Smooth muscle cell (in vitro differentiated cells): ENCODE results near the gene ACTN4. TPM values are rescaled to one million over a fixed set of nuclear protein-coding genes. Genes with fewer than 3 reads are reported as not detected.

Experiments
- DNase-seq: peaks from one replicate; lab custom pipeline; 2025; ENCODE audit not compliant: unreplicated experiment; lab: John Stamatoyannopoulos, UW
- H2AFZ ChIP-seq: fragments of 200-600 bp; sonication (generic); 2 replicates; pipeline ENCODE4 v1.6.0; 2016; ENCODE audit warnings: antibody characterized with exemption, low read depth, mild to moderate bottlenecking
- H3F3A ChIP-seq: fragments of 200-600 bp; sonication (generic); 2 replicates; pipeline ENCODE4 v1.6.0; 2017; ENCODE audit warnings: antibody characterized with exemption, low read depth
- H3K27ac ChIP-seq: fragments of 200-600 bp; sonication (generic); 2 replicates; pipeline ENCODE4 v1.5.1; 2016; ENCODE audit warnings: low read depth, mild to moderate bottlenecking
- H3K27me3 ChIP-seq: fragments of 200-600 bp; sonication (generic); 2 replicates; pipeline ENCODE4 v1.6.1; 2016; ENCODE audit warnings: low read depth, mild to moderate bottlenecking
- H3K36me3 ChIP-seq: fragments of 200-600 bp; sonication (generic); 2 replicates; pipeline ENCODE4 v1.5.1; 2016; ENCODE audit warnings: low read depth
- H3K4me1 ChIP-seq: fragments of 200-600 bp; sonication (generic); 2 replicates; pipeline ENCODE4 v1.5.1; 2016; ENCODE audit warnings: low read depth
- H3K4me2 ChIP-seq: fragments of 200-600 bp; sonication (generic); 2 replicates; pipeline ENCODE4 v1.6.0; 2016; ENCODE audit warnings: mild to moderate bottlenecking
- H3K4me3 ChIP-seq: fragments of 200-600 bp; sonication (generic); 2 replicates; pipeline ENCODE4 v1.5.1; 2016; ENCODE audit warnings: mild to moderate bottlenecking
- H3K79me2 ChIP-seq: fragments of 200-600 bp; sonication (generic); 2 replicates; pipeline ENCODE4 v1.6.0; 2016; ENCODE audit warnings: low read depth, mild to moderate bottlenecking
- H3K9ac ChIP-seq: fragments of 200-600 bp; sonication (generic); 2 replicates; pipeline ENCODE4 v1.6.0; 2016; ENCODE audit warnings: low read depth
- H3K9me3 ChIP-seq: fragments of 200-600 bp; sonication (generic); replicated peaks from 2 replicates; pipeline ENCODE4 v1.5.1; 2016; ENCODE audit warnings: low read depth
- H4K20me1 ChIP-seq: fragments of 200-600 bp; sonication (generic); 2 replicates; pipeline ENCODE4 v1.6.0; 2016; ENCODE audit warnings: low read depth
- WGBS: methylation state at CpG from one replicate; pipeline ENCODE4 v1.1.7; 2016; ENCODE audit warnings: low lambda C conversion rate; 5-methylcytosine and 5-hydroxymethylcytosine counted together
- polyA plus RNA-seq: library from polyadenylated mRNA; unstranded; fragments of >200 nt; fragmentation: Nextera tagmentation; extraction: Ambion mirVana; gene quantifications from 2 replicates; pipeline ENCODE4 v1.2.1, GENCODE V29; 2016
- total RNA-seq: library from RNA; depleted of rRNA; stranded (reverse); fragments of >200 nt; gene quantifications from 2 replicates; pipeline ENCODE4 v1.2.3, GENCODE V29; 2014
- TF ChIP-seq, protein P1 (sequence below): fragments of 200-600 bp; sonication (generic); IDR thresholded peaks from 2 replicates; pipeline ENCODE4 v1.5.1; 2017; ENCODE audit warnings: borderline replicate concordance, mild to moderate bottlenecking, antibody characterized with exemption; ENCODE audit not compliant: insufficient read depth, poor library complexity, severe bottlenecking

ACTN4 gene
- total and polyA plus RNA-seq, 2 experiments from 2014 or later = 53.8 to 311 TPM

GRCh38 chr19:38737921-38738737 is 90.7 kb downstream of the ACTN4 start:
- no peak for DNase-seq
- H2AFZ ChIP-seq = no peak overlapping the region
- H3K4me1 ChIP-seq = no peaks in the 10 kb centered on the region
- no peaks in the 10 kb centered on the region for H3K79me2 ChIP-seq
- no peak overlapping the region for H3K4me3 ChIP-seq
- 97% methylated on average over 21 of the region's 21 CpGs for WGBS
- peaks cover 9% of the 10 kb centered on the region for H3F3A ChIP-seq
- no peaks in the 10 kb centered on the region for H3K9me3 ChIP-seq
- no peaks in the 10 kb centered on the region for H3K27me3 ChIP-seq
- H3K27ac ChIP-seq = no peak overlapping the region
- no peaks in the 10 kb centered on the region for H3K36me3 ChIP-seq
- TF ChIP-seq, protein P1, sequence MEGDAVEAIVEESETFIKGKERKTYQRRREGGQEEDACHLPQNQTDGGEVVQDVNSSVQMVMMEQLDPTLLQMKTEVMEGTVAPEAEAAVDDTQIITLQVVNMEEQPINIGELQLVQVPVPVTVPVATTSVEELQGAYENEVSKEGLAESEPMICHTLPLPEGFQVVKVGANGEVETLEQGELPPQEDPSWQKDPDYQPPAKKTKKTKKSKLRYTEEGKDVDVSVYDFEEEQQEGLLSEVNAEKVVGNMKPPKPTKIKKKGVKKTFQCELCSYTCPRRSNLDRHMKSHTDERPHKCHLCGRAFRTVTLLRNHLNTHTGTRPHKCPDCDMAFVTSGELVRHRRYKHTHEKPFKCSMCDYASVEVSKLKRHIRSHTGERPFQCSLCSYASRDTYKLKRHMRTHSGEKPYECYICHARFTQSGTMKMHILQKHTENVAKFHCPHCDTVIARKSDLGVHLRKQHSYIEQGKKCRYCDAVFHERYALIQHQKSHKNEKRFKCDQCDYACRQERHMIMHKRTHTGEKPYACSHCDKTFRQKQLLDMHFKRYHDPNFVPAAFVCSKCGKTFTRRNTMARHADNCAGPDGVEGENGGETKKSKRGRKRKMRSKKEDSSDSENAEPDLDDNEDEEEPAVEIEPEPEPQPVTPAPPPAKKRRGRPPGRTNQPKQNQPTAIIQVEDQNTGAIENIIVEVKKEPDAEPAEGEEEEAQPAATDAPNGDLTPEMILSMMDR = no peak
- no peak overlapping the region for H3K4me2 ChIP-seq
- no peak overlapping the region for H3K9ac ChIP-seq
- no peaks in the 10 kb centered on the region for H4K20me1 ChIP-seq

DNA sequence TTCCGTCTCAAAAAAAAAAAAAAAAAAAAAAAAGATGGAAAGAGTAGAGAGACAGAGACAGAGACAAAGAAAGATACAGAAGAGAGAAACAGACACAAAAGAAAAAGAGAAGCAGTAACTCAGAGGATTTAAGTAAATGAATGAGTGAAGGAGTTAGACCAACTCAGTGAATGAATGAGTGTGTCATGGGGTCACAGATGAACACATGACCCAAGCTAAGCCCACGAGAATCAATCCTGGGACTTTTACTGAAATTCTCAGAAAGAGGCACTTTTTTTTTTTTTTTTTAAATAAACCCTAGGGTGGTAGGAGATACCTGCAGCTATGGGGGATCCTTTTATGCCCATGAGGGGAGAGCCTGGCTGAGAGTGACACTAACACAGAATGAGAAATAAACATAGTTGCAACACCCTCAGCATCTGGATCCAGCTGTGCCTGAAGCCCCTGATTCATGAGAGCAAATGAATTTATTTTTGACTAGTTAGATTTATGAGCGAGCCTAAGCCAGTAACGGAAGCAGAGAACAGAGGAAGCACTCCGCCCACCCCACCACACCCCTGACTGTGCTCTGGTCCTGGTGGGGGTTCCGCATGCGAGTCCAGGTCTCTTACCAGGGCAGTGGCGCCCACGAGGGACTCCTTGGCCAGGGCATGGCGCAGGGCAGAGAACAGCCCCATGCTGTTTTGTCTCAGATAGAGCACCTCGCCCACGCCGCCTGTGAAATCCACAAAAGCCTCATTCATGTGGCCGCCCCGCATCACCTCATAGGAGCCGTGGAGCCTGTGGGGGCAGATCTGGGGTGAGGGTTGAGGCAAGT is 92.2 kb downstream of the ACTN4 start:
- Histone ChIP-seq H3K4me2 (no peak overlapping the region), H3K27me3 (no peaks in the 10 kb centered on the region), H3K4me3 (no peak overlapping the region), H2AFZ (no peak overlapping the region), H3K4me1 (no peaks in the 10 kb centered on the region), H3F3A (peaks cover 8% of the 10 kb centered on the region), H3K27ac (no peak overlapping the region), H3K9ac (no peak overlapping the region), H3K36me3 (no peaks in the 10 kb centered on the region), H3K9me3 (no peaks in the 10 kb centered on the region), H4K20me1 (no peaks in the 10 kb centered on the region), H3K79me2 (no peaks in the 10 kb centered on the region)
- no peak for DNase-seq
- 90% methylated on average over 16 of the region's 16 CpGs for WGBS
- TF ChIP-seq, protein P1 = no peak

GRCh38 chr19:38740257-38740592 is 92.8 kb downstream of the ACTN4 start:
- no peak overlapping the region for H3K9ac ChIP-seq
- no peak overlapping the region for H3K4me3 ChIP-seq
- no peak overlapping the region for H2AFZ ChIP-seq
- no peaks in the 10 kb centered on the region for H3K27me3 ChIP-seq
- no peaks in the 10 kb centered on the region for H3K36me3 ChIP-seq
- no peaks in the 10 kb centered on the region for H4K20me1 ChIP-seq
- no peak overlapping the region for H3K4me2 ChIP-seq
- H3K27ac ChIP-seq = no peak overlapping the region
- H3K79me2 ChIP-seq = no peaks in the 10 kb centered on the region
- DNase-seq = no peak
- no peaks in the 10 kb centered on the region for H3K4me1 ChIP-seq
- 95% methylated on average over 9 of the region's 9 CpGs for WGBS
- H3K9me3 ChIP-seq = no peaks in the 10 kb centered on the region
- TF ChIP-seq, protein P1 = no peak
- H3F3A ChIP-seq = peaks cover 2% of the 10 kb centered on the region
